HFFc6 (cell line): ENCODE measurements around the gene CNTF. TPM values are rescaled to one million over a fixed set of nuclear protein-coding genes. Genes with fewer than 3 reads are reported as not detected.

Experiments
- DNase-seq: peaks from one replicate; pipeline ENCODE4 v3.0.0-alpha.2; 2018
- H3K27ac Mint-ChIP-seq: 2 replicates; pipeline ENCODE4 v1.8.0; 2020; ENCODE audit warnings: mild to moderate bottlenecking, mixed read lengths
- H3K27me3 Mint-ChIP-seq: 2 replicates; pipeline ENCODE4 v1.8.0; 2021; ENCODE audit warnings: mild to moderate bottlenecking, moderate library complexity, mixed read lengths; ENCODE audit not compliant: insufficient read depth
- H3K36me3 Mint-ChIP-seq: 2 replicates; pipeline ENCODE4 v1.8.0; 2021; ENCODE audit warnings: low read depth, mixed read lengths
- H3K4me1 Mint-ChIP-seq: 2 replicates; pipeline ENCODE4 v1.8.0; 2020; ENCODE audit warnings: low read depth, mixed read lengths
- H3K4me3 Mint-ChIP-seq: 2 replicates; pipeline ENCODE4 v1.8.0; 2020; ENCODE audit warnings: mild to moderate bottlenecking, moderate library complexity, mixed read lengths
- H3K9me3 Mint-ChIP-seq: 2 replicates; pipeline ENCODE4 v1.8.0; 2020; ENCODE audit warnings: mild to moderate bottlenecking, mixed read lengths
- total RNA-seq, 6 experiments: library from RNA; stranded (reverse); fragmentation: NEBNext Ultra II Directional; extraction: Animal tissue kit (Norgen Biotek cat#: 25700); gene quantifications; 2 replicates in 1 of 6; 3 replicates in 5 of 6; pipeline ENCODE4 v1.2.3, GENCODE V29; 2021
- TF ChIP-seq, protein P1 (sequence below): fragments of 200-600 bp; sonication (generic); IDR thresholded peaks from 2 replicates; pipeline ENCODE4 v1.5.0; 2021; ENCODE audit warnings: antibody characterized with exemption, mild to moderate bottlenecking

CNTF gene
- total RNA-seq, 6 experiments from 2014 or later = 0.91 to 1.7 (median 1.2) TPM

DNA sequence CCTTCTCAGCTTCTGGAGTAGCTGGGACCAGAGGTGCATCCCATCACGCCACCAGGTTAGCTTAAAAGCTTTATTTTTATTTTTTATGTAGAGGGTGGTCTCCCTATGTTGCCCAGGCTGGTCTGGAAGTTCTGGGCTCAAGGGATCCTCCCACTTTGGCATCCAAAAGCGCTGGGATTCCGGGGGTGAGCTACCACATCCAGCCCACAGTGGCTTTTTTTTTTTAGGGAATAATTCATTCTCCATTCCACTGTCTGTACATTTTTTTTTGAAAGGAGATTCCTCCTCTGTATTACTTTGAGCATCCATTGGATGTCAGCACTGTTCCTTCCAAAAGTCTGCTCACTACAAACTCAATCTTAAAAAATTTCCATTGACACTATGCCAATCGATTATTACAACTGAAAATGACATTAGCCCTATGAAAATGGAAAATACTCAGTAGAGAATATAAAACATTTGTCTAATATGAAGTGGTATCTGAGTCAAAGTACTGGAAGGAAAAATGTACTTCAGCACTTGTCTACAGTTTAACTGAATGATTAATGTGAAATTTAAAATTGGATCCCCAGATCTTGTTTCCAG, 45.5 kb upstream of the CNTF start:
- Mint-ChIP-seq H3K27ac (peak overlapping the region; percentile 100), H3K9me3 (no peaks in the 10 kb centered on the region), H3K4me1 (peaks cover 71% of the 10 kb centered on the region), H3K4me3 (peak overlapping the region; percentile 98), H3K36me3 (peaks cover 19% of the 10 kb centered on the region), H3K27me3 (no peaks in the 10 kb centered on the region)
- peak; percentile 38 for DNase-seq
- TF ChIP-seq, protein P1, sequence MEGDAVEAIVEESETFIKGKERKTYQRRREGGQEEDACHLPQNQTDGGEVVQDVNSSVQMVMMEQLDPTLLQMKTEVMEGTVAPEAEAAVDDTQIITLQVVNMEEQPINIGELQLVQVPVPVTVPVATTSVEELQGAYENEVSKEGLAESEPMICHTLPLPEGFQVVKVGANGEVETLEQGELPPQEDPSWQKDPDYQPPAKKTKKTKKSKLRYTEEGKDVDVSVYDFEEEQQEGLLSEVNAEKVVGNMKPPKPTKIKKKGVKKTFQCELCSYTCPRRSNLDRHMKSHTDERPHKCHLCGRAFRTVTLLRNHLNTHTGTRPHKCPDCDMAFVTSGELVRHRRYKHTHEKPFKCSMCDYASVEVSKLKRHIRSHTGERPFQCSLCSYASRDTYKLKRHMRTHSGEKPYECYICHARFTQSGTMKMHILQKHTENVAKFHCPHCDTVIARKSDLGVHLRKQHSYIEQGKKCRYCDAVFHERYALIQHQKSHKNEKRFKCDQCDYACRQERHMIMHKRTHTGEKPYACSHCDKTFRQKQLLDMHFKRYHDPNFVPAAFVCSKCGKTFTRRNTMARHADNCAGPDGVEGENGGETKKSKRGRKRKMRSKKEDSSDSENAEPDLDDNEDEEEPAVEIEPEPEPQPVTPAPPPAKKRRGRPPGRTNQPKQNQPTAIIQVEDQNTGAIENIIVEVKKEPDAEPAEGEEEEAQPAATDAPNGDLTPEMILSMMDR = peak; percentile 73

GRCh38 chr11:58577555-58578135, 44.8 kb upstream of the CNTF start:
- Mint-ChIP-seq H3K4me3 (peak overlapping the region; percentile 98), H3K36me3 (peaks cover 22% of the 10 kb centered on the region), H3K4me1 (peaks cover 72% of the 10 kb centered on the region), H3K9me3 (no peaks in the 10 kb centered on the region), H3K27me3 (no peaks in the 10 kb centered on the region), H3K27ac (peak overlapping the region; percentile 100)
- DNase-seq = peak; percentile 82
- TF ChIP-seq, protein P1 = no peak

GRCh38 chr11:58578136-58578634, 44.3 kb upstream of the CNTF start:
- Mint-ChIP-seq H3K9me3 (no peaks in the 10 kb centered on the region), H3K36me3 (peaks cover 22% of the 10 kb centered on the region), H3K27me3 (no peaks in the 10 kb centered on the region), H3K4me3 (peak overlapping the region; percentile 98), H3K27ac (peak overlapping the region; percentile 100), H3K4me1 (peaks cover 76% of the 10 kb centered on the region)
- peak; percentile 99 for DNase-seq
- TF ChIP-seq, protein P1 = no peak

DNA sequence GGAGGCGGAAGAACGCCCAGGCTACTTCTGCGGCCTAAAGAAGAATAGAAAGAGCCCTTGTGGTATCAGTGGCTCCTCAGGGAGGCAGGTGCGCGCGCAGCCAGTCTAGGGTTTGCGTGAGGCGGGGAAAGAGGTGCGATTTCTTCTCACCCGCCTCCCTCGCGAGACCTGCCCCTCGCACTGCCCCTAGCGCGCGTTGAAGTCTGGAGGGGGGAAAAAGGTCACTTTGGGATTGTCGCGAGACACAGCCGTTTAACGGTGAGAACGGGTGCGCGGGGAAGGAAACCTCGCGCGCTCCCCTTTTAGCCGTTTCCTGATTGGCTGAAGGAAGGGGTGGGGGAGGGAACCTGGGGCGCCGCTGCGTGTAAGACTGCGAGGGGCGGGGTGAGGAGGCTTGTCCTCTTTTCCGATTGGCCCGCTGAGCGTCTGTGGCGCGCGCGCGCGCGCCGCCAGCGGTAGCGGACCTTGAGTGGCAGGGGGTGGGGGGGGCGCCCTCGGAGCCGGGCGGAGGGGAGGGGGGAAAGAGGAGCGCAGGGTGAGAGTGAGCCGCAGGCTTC, 43.8 kb upstream of the CNTF start, which contains the start of gene ZFP91:
TSS of gene ZFP91 (plus strand) at position 429 of the 557 bp plus-strand sequence. CDS start 219 bp downstream, outside the sequence.
- TF ChIP-seq, protein P1 = no peak
- H3K4me1 Mint-ChIP-seq = peaks cover 76% of the 10 kb centered on the region
- peaks cover 22% of the 10 kb centered on the region for H3K36me3 Mint-ChIP-seq

DNA sequence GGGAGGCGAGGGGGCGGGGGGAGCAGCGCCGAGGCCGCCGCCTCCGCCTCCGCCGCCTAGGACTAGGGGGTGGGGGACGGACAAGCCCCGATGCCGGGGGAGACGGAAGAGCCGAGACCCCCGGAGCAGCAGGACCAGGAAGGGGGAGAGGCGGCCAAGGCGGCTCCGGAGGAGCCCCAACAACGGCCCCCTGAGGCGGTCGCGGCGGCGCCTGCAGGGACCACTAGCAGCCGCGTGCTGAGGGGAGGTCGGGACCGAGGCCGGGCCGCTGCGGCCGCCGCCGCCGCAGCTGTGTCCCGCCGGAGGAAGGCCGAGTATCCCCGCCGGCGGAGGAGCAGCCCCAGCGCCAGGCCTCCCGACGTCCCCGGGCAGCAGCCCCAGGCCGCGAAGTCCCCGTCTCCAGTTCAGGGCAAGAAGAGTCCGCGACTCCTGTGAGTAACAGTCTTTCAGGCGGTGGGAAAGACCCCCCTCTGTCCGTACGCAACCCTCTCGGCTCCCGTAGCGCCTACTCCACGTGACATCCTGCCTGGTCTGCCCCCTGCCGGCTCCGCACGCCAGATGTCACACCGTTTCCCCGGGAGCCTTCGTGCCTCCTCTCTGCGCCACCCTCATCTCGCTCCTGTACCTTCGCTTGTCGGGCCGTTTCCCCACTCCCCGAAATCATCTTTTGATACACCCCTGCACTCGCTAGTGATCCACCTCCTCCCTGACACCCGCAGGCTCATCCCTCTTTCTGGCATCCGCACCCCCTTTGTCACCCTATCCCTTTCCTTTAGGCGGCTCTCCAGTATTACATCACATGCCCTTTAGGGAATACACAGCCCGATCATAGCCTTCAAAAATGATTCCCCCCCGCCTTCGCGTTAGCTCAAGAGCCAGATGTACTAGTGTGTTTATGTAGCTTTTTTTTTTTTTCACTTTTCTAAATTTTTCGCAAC, 43.0 kb upstream of the CNTF start:
- Mint-ChIP-seq H3K4me1 (peaks cover 73% of the 10 kb centered on the region), H3K4me3 (peak overlapping the region; percentile 98), H3K36me3 (peaks cover 21% of the 10 kb centered on the region), H3K27me3 (no peaks in the 10 kb centered on the region), H3K9me3 (no peaks in the 10 kb centered on the region), H3K27ac (peak overlapping the region; percentile 100)
- TF ChIP-seq, protein P1 = peak; percentile 88
- peak; percentile 85 for DNase-seq

More for the DNA sequence above, 43.8 kb upstream of the CNTF start, which contains the start of gene ZFP91:
- peak within 1 kb of the TSS; percentile 100 for H3K27ac Mint-ChIP-seq
- peak; percentile 96 for DNase-seq
- no peaks in the 10 kb centered on the region for H3K9me3 Mint-ChIP-seq
- H3K27me3 Mint-ChIP-seq = no peaks in the 10 kb centered on the region
- H3K4me3 Mint-ChIP-seq = peak within 1 kb of the TSS; percentile 98
